ENCODE data around the gene PPP1R3G.

PPP1R3G gene

GRCh38 chr6:5091210-5092069 lies 6.3 kb downstream of the PPP1R3G start:
- in situ Hi-C loops (cut with HindIII; ENCODE audit: low sequenced_read_pairs), result no loop called here

- in situ Hi-C loops (cut with HindIII; ENCODE audit: low sequenced_read_pairs), result no loop called here
Observed at GRCh38 chr6:5093231-5094015, 8.3 kb downstream of the PPP1R3G start.

- in situ Hi-C loops (cut with HindIII; ENCODE audit: low sequenced_read_pairs), result no loop called here
Observed at GRCh38 chr6:5094327-5094726, 9.2 kb downstream of the PPP1R3G start.

- in situ Hi-C loops (cut with HindIII; ENCODE audit: low sequenced_read_pairs), result no loop called here
Observed at GRCh38 chr6:5095236-5095635, 10.1 kb downstream of the PPP1R3G start.

- in situ Hi-C loops (cut with HindIII; ENCODE audit: low sequenced_read_pairs), result no loop called here
Observed at GRCh38 chr6:5096482-5096881, 11.3 kb downstream of the PPP1R3G start.

GRCh38 chr6:5098501-5099270 lies 13.5 kb downstream of the PPP1R3G start:
- in situ Hi-C loops (cut with HindIII; ENCODE audit: low sequenced_read_pairs), result no loop called here

GRCh38 chr6:5099537-5099936 lies 14.4 kb downstream of the PPP1R3G start:
- in situ Hi-C loops (cut with HindIII; ENCODE audit: low sequenced_read_pairs), result no loop called here

GRCh38 chr6:5100806-5101205 lies 15.7 kb downstream of the PPP1R3G start:
- in situ Hi-C loops (cut with HindIII; ENCODE audit: low sequenced_read_pairs), result loop anchor here (5.0 kb wide), 1 partner anchor 79 kb away; no protein-coding TSS in a partner anchor

GRCh38 chr6:5102267-5102970 lies 17.3 kb downstream of the PPP1R3G start:
- in situ Hi-C loops (cut with HindIII; ENCODE audit: low sequenced_read_pairs), result loop anchor here (5.0 kb wide), 1 partner anchor 80 kb away; no protein-coding TSS in a partner anchor

GRCh38 chr6:5103250-5103649 lies 18.1 kb downstream of the PPP1R3G start:
- in situ Hi-C loops (cut with HindIII; ENCODE audit: low sequenced_read_pairs), result loop anchor here (5.0 kb wide), 1 partner anchor 81 kb away; no protein-coding TSS in a partner anchor

- in situ Hi-C loops (cut with HindIII; ENCODE audit: low sequenced_read_pairs), result loop anchor here (5.0 kb wide), 1 partner anchor 82 kb away; no protein-coding TSS in a partner anchor
Observed at GRCh38 chr6:5104667-5105066, 19.5 kb downstream of the PPP1R3G start.

- in situ Hi-C loops (cut with HindIII; ENCODE audit: low sequenced_read_pairs), result no loop called here
Observed at GRCh38 chr6:5105146-5105545, 20.0 kb downstream of the PPP1R3G start.

- in situ Hi-C loops (cut with HindIII; ENCODE audit: low sequenced_read_pairs), result no loop called here
Observed at GRCh38 chr6:5107341-5107740, 22.2 kb downstream of the PPP1R3G start.

- in situ Hi-C loops (cut with HindIII; ENCODE audit: low sequenced_read_pairs), result no loop called here
Observed at GRCh38 chr6:5108068-5108467, 22.9 kb downstream of the PPP1R3G start.

- in situ Hi-C loops (cut with HindIII; ENCODE audit: low sequenced_read_pairs), result no loop called here
Observed at GRCh38 chr6:5108536-5109150, 23.5 kb downstream of the PPP1R3G start.

- in situ Hi-C loops (cut with HindIII; ENCODE audit: low sequenced_read_pairs), result no loop called here
Observed at GRCh38 chr6:5109436-5109835, 24.3 kb downstream of the PPP1R3G start.

- in situ Hi-C loops (cut with HindIII; ENCODE audit: low sequenced_read_pairs), result no loop called here
Observed at GRCh38 chr6:5110246-5110645, 25.1 kb downstream of the PPP1R3G start.

GRCh38 chr6:5111626-5112025 lies 26.5 kb downstream of the PPP1R3G start:
- in situ Hi-C loops (cut with HindIII; ENCODE audit: low sequenced_read_pairs), result no loop called here

- in situ Hi-C loops (cut with HindIII; ENCODE audit: low sequenced_read_pairs), result no loop called here
Observed at GRCh38 chr6:5112066-5112799, 27.1 kb downstream of the PPP1R3G start.

Data from endothelial cell of hepatic sinusoid (primary cell).